Kasumi-1 (cell line): ENCODE data around the gene TERF2IP.

Experiments used
- DNase-seq, 2 experiments: peaks; one replicate each; lab custom pipeline; 2025; lab: John Stamatoyannopoulos, UW

TERF2IP gene, protein sequence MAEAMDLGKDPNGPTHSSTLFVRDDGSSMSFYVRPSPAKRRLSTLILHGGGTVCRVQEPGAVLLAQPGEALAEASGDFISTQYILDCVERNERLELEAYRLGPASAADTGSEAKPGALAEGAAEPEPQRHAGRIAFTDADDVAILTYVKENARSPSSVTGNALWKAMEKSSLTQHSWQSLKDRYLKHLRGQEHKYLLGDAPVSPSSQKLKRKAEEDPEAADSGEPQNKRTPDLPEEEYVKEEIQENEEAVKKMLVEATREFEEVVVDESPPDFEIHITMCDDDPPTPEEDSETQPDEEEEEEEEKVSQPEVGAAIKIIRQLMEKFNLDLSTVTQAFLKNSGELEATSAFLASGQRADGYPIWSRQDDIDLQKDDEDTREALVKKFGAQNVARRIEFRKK

DNA sequence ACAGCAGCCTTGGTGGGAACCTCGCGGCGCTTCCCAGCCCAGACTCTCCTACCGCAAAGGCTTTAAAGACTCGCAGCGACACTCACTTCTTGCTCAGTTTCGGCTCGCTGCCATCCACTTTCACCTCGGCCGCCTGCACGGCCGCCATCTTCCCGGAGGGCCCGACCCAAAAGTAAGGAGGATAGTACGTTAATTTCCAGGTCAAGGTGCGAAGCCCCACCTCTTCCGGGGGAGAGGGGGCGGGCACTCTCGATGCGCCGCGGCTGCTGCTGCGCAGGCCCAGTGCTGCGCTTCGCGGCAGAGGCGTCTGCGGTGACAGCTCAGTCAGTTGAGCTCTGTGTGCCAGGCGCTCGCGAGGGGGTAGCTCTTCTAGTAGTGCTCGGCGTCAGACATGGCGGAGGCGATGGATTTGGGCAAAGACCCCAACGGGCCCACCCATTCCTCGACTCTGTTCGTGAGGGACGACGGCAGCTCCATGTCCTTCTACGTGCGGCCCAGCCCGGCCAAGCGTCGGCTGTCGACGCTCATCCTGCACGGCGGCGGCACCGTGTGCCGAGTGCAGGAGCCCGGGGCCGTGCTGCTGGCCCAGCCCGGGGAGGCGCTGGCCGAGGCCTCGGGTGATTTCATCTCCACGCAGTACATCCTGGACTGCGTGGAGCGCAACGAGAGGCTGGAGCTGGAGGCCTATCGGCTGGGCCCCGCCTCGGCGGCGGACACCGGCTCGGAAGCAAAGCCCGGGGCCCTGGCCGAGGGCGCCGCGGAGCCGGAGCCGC, at the start of gene TERF2IP, which contains the start of gene KARS1:
TSS of gene TERF2IP (plus strand) at position 282 of the 773 bp plus-strand sequence. CDS start at position 392, 110 bp downstream.
TSS of gene KARS1 (minus strand) at position 174 of the 773 bp plus-strand sequence. CDS start at position 148, 26 bp downstream.
- peak; percentile 93 to 94 for DNase-seq

DNA sequence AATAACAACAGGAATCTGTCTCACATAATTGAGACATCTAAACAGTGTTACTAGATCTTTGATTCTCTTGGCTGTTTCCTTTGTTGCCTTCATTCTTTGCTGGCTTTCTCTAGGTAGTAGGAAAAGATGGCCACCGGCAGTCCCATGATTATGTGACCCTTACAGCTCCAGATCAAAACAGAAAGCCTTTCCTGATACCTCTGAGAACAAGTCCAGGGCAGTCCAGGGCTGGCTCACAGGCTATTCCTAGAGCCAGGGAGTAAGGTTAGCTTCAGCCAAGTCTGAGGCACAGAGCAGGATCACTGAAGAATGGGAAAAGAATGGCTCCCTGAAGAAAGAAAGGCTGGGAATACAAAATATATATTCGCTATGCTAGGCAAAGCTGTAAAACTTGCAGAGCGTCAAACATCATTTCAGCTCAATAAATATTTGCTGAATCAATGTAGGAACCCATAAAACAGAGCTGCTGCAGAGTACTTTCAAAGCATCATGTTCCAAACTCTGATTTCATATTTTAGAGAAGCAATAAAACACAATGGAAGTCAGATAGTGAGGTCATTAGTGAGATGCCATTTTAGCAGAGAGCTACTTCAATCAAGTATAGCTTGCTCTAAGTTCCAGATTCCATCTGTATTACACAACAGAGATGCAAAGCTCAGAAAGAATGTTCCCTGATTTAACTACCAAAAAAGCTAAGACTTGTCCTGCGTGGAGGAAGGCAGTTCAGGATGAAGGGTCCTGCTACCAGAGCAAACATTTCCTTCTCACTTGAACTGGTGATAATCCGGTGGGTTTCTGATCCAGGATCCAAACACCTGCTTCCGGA, 47.9 kb upstream of the TERF2IP start:
- DNase-seq: no peak

DNA sequence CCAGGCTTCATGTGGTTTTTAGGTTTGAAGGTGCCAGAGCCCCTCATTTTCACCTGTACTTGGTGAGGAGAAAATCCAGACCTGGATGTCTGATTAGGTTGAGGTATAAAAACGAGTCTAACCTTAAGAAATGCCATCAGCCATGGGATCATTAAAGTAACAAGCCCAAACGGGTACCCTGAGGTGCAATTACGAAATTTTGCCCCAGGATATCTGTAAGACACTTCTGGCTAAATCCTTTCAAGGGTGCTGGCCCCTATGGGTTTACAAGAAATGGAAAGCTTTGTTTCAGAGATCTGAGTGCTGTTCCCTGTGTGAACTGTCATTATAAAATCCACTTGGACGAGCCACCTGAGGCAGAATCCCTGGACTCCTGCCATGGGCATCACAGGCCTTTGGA, 44.3 kb upstream of the TERF2IP start:
- no peak for DNase-seq

DNA sequence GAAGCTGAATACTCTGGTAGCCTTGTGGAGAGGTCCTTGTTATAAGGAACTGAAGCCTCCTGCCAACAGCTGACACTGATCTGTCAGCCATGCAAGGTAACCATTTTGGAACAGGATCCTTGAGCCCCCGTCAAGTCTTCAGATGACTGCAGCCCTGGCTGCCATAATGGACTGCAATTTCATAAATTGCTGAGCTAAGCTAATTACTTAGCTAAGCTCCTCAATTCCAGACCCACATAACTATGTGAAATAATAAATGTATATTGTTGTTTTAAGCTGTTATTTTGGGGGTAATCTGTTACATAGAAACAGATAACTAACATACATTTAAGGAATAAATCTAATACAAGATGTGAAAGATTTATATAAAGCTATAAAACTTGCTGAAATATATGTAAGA, 41.1 kb upstream of the TERF2IP start:
- no peak for DNase-seq

DNA sequence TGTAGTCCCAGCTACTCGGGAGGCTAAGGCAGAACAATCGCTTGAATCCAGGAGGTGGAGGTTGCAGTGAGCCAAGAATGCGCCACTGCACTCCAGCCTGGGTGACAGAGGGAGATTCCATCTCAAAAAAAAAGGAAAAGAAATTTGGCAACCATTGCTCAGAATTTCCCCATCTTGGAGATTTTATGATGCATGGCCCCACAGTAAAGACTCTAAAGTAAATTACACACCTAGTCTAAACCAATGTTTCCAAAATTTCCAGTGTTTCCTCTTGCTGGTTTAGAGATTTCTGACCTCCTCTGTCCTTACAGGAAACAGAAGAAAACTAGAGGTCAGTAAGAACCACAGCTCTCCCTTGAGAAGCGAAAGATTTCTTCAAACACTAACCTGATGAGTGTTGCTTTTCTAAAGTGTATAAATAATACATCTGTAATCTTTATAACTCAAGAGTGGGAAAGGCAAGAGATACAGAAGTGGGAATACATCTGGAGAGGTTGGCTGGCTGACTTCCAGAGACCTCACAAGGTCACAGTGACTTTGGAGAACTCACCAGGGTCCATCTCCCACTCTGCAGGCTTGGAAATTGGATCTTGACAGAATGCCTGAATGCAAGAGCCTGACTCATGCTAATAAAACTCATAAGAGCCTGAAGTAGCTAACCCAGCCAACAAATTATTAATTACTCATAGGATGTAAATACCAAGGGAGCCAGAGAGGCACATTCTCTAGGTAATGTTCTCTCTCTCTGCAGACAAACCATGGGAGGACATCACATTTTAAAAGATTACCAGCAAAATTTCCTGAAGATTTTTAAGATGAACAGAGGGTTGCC, 33.3 kb upstream of the TERF2IP start:
- no peak for DNase-seq

DNA sequence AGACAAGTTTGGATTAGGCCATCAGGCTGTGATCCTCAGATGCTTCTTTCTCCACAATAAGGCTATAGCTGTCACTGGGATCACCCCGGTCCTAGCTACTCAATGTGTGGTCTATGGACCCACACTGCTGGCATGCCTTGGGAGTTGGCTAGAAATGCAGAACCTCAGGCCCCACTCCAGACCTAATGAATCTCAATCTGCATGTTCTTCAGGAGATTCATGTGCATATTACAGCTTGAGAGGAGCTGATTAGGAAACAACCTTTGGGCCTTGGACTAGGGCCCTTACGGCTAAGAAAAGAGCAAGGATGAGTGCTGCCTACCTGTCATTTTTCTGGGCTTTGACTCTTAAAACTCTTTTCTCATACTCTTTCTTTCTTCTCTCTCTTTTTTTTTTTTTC, 32.0 kb upstream of the TERF2IP start:
- no peak for DNase-seq

DNA sequence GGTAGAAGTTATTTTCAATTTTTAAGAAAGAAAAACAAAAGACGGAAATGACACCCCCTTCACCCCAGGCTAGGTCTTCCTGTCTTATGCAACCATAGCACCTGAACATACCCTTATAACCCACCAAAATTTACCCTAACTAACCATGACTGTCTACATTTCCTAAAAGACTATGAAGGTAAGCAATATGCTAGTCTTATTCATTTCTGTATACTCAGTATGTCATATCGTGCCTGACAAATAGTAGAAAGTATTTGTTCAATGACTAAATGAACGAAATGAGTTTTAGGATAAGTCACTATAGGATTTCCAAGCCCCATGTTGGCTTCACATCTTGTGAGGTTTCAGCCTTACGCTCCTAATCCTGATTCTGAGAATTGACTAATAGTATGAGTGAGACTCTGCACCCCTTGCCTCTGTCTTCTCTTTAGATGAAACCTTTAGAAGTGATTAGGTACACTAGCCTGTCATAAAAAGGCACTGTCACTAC, 31.0 kb upstream of the TERF2IP start:
- DNase-seq: no peak

DNA sequence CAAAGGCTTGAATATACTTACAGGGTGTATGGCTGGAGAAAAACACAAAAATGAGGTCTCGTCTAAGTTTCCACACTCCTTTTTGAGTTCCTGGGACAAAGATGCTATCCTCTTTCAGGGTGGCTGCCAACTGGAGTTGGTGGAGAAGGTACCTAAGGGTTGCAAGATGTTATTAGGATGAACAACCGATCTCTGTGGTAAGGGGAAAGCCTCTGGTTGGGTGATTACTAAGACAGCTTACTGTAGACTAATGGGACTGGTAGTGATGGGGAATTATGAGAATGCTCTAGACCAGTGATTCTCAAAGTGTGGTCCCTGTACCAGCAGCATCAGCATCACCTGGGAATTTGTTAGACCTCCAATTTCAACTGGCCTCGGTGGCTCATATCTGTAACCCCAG, 30.5 kb upstream of the TERF2IP start:
- DNase-seq: no peak

DNA sequence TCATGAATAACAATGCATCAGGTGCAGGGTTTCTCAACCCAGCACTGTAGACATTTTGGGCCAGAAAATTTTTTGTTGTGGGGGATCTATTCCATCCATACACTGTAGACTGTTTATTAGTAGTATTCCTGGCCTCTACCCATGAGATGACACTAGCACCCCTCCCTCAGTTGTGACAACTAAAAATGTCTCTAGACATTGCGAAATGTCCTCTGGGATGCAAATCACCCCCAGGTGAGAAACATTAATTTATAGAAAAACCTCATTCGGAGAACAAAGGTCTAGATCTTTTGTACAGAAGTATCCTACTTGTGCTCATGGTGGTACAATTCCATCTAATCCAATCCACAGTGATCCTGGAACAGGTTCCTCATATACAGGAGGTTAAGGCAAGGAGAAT, 28.8 kb upstream of the TERF2IP start:
- DNase-seq: no peak

DNA sequence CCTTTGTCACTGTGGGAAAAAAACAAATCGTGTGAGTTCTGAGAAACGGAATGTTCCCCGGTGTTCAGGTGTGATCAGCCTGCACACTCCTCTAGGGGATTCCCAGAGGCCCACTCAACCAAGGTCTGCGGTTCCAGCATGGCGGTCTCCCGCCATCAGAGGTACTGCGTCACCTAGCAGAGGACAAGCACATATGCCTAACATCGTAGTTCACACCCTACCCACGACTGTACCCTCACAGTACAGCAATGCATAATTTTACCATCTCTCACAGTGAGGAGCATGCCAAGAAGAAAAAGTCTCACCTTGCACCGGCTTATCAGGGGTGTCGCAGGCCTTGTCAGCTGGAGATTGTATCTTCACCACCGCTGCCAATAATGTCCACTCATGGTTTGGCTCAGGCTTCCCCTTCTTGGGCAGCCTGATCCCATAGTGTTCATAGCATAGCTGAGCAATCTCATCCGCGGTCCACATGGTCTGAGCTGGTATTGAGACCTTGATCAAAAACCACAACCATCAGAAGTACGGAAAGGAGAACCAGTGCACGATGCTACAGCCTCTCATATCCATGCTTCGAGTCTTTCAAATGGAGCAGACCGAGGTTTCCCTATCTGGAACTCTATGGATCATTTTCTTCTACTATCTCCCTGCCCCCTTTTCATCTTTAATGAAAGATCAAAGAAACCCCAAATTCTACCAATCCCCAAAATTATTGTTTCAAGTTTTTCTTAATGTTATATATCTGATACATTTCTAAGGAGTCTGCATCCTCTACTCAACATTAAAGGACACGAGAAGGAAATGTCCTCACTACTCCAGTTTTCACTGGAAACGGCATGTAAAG, 27.0 kb upstream of the TERF2IP start:
- DNase-seq: no peak

DNA sequence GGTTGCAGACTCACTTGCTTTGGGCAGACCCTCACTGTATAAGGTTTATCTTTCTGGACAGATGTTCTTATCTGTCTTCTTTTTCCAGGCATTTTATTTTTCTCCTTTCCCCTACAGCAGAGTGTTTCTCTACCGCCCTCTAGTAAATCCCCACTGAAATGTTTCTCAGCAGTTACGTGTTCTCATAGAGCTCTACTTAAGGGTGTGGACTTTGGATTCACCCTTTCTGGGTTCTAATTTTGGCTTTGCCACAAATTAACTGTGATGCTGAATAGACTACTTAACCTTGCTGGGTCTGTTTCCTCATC, 26.4 kb upstream of the TERF2IP start:
- DNase-seq: peak in 1 of 2 experiments; percentile 35

DNA sequence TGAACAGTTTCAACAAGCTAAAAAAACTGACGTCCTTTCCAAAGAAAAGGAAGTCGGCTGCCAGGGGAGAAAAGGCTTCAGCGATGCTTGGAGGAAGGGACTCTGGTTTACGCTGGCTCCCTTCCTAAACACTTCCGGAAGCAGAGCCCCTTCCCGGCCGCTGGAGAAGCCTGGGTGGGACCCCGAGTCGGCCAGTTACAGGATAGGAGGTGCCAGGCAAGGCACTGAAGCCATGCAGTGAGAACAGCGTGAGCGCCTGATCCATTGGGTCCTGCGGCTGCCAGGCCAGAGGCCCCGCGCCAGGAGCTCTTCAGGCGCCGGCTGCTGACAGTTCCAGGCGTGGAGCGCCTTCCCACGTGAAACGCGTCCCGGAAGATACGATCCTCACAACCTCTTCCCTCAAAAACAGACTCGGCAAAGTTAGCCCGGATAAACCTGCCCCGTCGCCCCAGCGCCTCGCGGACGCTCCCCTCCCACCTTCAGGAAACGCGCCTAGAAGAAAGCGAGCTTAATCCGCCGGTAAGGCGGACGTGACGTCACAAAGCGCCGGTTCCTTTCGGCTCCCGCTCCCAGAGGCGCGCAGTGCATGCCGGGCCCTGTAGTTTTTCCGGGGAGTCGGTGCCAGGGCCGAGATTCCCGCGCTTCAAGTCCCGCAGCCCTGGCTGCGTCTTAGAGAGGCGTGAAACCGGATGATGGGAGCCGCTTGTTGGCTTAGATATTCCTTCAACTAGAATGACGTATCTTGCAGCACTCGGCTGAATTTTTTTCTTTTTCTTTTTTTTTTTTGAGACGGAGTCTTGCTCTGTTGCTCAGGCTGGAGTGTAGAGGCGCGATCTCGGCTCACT, 24.6 kb upstream of the TERF2IP start, which contains the start of gene ADAT1:
TSS of gene ADAT1 (minus strand) at position 521 of the 845 bp plus-strand sequence. CDS start 2,482 bp downstream, outside the sequence.
- DNase-seq: peak; percentile 95 to 96

DNA sequence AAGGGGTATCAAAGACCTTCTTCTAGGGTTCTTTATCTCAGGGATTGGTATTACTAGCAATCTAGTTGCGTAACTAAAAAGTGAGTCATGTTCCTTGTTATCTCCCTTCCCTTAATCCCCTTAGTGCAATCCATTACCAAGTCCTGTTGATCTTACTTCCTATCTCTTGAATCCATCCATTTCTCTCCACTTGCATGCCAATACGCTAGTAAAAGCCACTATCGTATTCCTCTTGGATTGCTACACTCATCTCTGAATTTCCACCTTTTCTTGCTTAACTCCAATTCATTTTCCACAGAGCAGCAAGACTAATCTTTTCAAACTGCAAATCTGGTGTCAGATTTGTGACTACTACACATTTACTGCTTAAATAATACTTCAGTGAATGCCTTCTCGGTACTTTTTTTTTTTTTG, 22.6 kb upstream of the TERF2IP start:
- DNase-seq: peak; percentile 24 to 30

DNA sequence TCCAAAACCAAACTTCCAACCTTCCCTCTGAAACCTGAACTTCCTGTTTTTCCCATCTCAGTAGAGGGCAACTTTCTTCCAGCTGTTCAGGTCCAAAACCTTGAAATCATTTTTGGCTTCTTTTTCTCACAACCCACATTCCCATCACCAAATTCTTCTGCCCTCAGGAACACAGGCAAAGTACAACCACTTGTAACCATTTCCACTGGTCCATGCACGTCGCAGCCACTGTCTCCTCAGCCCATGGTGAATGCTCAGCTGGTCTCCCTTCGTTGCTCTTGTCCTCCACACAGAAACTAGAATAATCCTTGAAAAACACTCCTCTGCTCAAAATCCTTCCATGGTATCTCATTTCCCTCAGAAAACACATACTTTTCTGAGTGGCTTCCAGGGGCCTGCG, 20.8 kb upstream of the TERF2IP start:
- no peak for DNase-seq

DNA sequence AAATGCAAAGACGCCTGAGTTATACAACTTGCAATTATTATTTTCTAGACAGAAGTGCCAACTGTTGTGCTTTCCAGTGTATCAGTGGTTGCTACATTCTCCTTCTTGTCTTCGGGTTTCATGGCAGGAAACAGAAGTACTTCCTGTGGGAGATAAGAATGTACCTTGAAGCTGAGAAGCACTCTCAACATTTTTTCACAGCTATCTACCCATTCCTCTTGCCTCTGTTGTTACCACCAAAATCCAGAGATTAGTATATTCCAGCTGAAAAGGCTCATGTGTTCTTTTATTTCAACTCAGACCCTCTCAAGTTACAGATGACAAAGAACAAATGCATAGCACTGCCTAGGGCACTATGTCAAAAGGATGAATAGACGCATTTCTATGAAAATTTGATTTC, 19.7 kb upstream of the TERF2IP start:
- DNase-seq: peak; percentile 93

DNA sequence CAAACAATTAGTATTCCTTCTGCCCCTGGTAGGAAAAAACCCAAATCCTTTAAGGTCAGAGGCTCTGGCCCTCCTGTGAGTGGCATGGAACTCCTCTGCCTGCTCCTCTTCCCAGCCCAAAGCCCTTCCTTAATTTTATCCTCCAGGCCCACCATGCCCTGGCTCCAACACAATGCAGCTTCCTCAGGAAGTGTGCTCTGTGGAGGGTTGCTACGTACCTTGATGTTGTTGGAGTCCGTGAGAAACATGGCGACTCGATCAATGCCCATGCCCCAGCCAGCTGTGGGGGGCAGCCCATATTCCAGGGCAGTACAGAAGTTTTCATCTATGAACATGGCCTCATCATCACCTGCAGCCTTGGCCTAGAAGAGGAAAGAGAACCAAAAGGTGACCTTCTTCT, 19.2 kb upstream of the TERF2IP start:
- no peak for DNase-seq

DNA sequence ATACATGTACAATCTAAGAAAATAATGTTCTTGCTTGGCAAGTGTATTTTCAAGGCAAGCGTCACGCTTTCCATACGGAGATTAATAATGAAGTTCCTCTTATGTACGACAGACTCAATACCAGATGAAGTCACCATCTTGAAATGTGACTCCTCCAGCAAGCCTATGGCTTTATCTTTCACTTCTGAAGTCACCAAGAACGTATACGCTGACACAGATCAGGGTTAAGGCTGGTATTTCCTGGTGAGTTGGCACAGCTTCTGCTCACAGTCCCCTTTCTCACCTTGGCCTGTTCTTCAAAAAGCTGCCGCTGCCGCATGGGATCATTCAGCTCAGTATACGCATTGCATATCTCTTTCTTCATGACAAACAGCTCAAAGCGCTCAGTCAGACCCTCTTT, 18.4 kb upstream of the TERF2IP start:
- no peak for DNase-seq

DNA sequence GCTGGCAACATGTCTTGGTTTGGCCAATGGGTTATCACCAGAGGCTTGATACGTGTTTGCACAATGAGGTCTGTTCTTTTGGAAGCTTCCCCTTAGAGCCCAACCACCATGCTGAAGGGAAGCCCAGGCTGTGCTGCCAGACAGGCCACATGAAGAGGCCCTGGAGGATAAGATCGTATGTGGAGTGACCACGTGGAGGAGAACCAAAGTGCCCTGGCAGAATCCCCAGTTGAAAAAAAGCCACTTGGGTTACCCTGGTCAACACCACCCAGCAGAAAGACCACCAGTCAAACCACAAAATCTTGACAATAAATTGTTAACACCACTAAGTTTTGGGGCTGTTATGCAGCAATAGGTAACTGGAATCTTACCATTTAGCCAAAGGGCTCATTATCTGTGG, 17.5 kb upstream of the TERF2IP start:
- no peak for DNase-seq

DNA sequence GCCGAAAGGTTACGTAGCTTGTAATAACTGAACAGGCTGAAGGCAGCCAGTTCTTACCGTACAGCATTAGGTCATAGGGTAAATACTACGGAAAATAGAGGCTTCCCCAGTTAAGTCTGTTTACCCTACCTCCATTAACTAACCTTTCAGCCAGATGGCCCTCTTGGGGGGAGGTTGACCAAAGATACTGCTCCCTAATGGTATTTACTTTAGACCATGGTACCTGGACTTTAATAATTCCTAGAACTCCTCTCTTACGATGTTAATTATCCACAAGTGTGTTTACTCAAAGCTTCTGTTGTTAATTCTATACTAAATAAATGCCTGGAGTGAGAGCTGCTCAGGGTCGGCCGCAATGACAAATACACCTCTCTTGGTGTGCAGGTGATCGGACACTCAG, 14.7 kb upstream of the TERF2IP start:
- DNase-seq: no peak
